A673 (cell line): Measurements from ENCODE around the gene MRPL52.

Experiments
- CTCF ChIP-seq: fragments of 300-800, 200-600 bp; sonication (generic); conservative IDR thresholded peaks from 2 replicates; pipeline ENCODE4 v1.5.1; 2017; ENCODE audit warnings: low read depth, mild to moderate bottlenecking, antibody characterized with exemption, low read length, moderate library complexity, mixed read lengths
- EZH2 ChIP-seq: fragments of 200-600 bp; sonication (generic); IDR thresholded peaks from 2 replicates; pipeline ENCODE4 v1.6.1; 2017; ENCODE audit warnings: borderline replicate concordance, low read depth, mild to moderate bottlenecking, mixed read lengths, antibody characterized with exemption, low read length; ENCODE audit not compliant: poor library complexity, severe bottlenecking

GRCh38 chr14:22856428-22856827 is 26.7 kb downstream of the MRPL52 start:
- TF ChIP-seq CTCF (no peak), EZH2 (no peak)
